Stimulated activated effector memory CD8-positive, alpha-beta T cell treated with anti-CD3 and anti-CD28 coated beads, Interleukin-12 subunit alpha, Interleukin-12 subunit beta, amount 100 ng/mL, for 72 hours (primary cell): ENCODE measurements around the gene B3GALNT2.
"Not testable (repeated sequence)": the region's sequence is repeated elsewhere in the genome, so short reads cannot be mapped to it uniquely, and the experiment has no call there.

Experiments used
- ATAC-seq: fragments of 150-1000 bp; cut with Tn5 transposase; 2 replicates; pipeline ENCODE4 v1.10.0; 2021
- DNase-seq, 2 donors: peaks; one replicate each; pipeline ENCODE4 v3.0.0; 2021 to 2022; ENCODE audit warnings: low spot score in 2 of 2
- H3K27ac Mint-ChIP-seq: one replicate; pipeline ENCODE4 v1.8.0; 2022; ENCODE audit warnings: mild to moderate bottlenecking, mixed read lengths
- H3K36me3 Mint-ChIP-seq: one replicate; pipeline ENCODE4 v1.8.0; 2022; ENCODE audit warnings: mild to moderate bottlenecking, mixed read lengths
- H3K4me1 Mint-ChIP-seq: one replicate; pipeline ENCODE4 v1.8.0; 2022; ENCODE audit warnings: mixed read lengths
- H3K4me3 Mint-ChIP-seq: one replicate; pipeline ENCODE4 v1.8.0; 2022; ENCODE audit warnings: mild to moderate bottlenecking, mixed read lengths
- H3K9me3 Mint-ChIP-seq: one replicate; pipeline ENCODE4 v1.8.0; 2022; ENCODE audit warnings: mixed read lengths

Gene B3GALNT2

GRCh38 chr1:235483090-235483489 is 21.2 kb downstream of the B3GALNT2 start:
- Mint-ChIP-seq H3K4me1 (no peaks in the 10 kb centered on the region), H3K9me3 (no peaks in the 10 kb centered on the region), H3K27ac (no peak overlapping the region), H3K36me3 (peaks cover 51% of the 10 kb centered on the region), H3K4me3 (no peak overlapping the region)
- DNase-seq (no peak), ATAC-seq (no peak)

GRCh38 chr1:235473806-235474205 is 30.4 kb downstream of the B3GALNT2 start:
- H3K9me3 Mint-ChIP-seq: no peaks in the 10 kb centered on the region
- ATAC-seq (no peak), DNase-seq (no peak)
- H3K27ac Mint-ChIP-seq: no peak overlapping the region
- H3K4me1 Mint-ChIP-seq: no peaks in the 10 kb centered on the region
- no peak overlapping the region for H3K4me3 Mint-ChIP-seq
- peaks cover 43% of the 10 kb centered on the region for H3K36me3 Mint-ChIP-seq

GRCh38 chr1:235470741-235471439 is 33.4 kb downstream of the B3GALNT2 start:
- Mint-ChIP-seq H3K4me3 (no peak overlapping the region), H3K36me3 (peaks cover 27% of the 10 kb centered on the region), H3K9me3 (no peaks in the 10 kb centered on the region), H3K4me1 (no peaks in the 10 kb centered on the region), H3K27ac (no peak overlapping the region)
- ATAC-seq (no peak), DNase-seq (no peak)

- H3K4me1 Mint-ChIP-seq, H3K9me3 Mint-ChIP-seq, DNase-seq, H3K27ac Mint-ChIP-seq, H3K4me3 Mint-ChIP-seq, ATAC-seq: not testable (repeated sequence)
- H3K36me3 Mint-ChIP-seq: peaks cover 27% of the 10 kb centered on the region
Observed at GRCh38 chr1:235469897-235470296, 34.4 kb downstream of the B3GALNT2 start.

- peaks cover 27% of the 10 kb centered on the region for H3K36me3 Mint-ChIP-seq
- no peak overlapping the region for H3K4me3 Mint-ChIP-seq
- ATAC-seq: no peak
- no peak overlapping the region for H3K27ac Mint-ChIP-seq
- DNase-seq: no peak
- H3K9me3 Mint-ChIP-seq: no peaks in the 10 kb centered on the region
- H3K4me1 Mint-ChIP-seq: no peaks in the 10 kb centered on the region
Observed at GRCh38 chr1:235468970-235469369, 35.3 kb downstream of the B3GALNT2 start.

- Mint-ChIP-seq H3K9me3 (no peaks in the 10 kb centered on the region), H3K27ac (no peak overlapping the region), H3K4me1 (no peaks in the 10 kb centered on the region), H3K36me3 (peaks cover 27% of the 10 kb centered on the region), H3K4me3 (no peak overlapping the region)
- ATAC-seq: no peak
- DNase-seq: no peak
Observed at GRCh38 chr1:235468004-235468403, 36.2 kb downstream of the B3GALNT2 start.

DNA sequence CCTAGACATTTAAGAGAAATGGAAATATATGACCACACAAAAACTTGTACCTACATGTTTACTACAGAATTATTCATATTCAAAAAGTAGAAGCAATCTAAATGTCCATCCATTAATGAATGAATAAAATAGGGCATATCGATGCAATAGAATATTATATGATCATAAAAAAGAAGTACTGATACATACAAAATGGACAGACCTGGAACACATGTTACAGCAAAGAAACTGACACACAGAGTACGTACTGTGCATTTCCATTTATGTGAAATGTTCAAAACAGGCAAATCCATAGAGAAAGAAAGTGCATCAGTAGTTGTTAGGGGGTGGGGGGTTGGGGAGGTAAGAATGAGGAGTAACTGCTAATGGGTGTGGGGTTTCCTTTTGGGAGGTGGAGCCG is 39.2 kb downstream of the B3GALNT2 start:
- Mint-ChIP-seq H3K27ac (no peak overlapping the region), H3K4me3 (no peak overlapping the region), H3K36me3 (peaks cover 14% of the 10 kb centered on the region), H3K4me1 (peaks cover 7% of the 10 kb centered on the region), H3K9me3 (no peaks in the 10 kb centered on the region)
- DNase-seq (no peak), ATAC-seq (no peak)

- H3K9me3 Mint-ChIP-seq, ATAC-seq, H3K36me3 Mint-ChIP-seq, H3K4me1 Mint-ChIP-seq, H3K27ac Mint-ChIP-seq, H3K4me3 Mint-ChIP-seq, DNase-seq: not testable (repeated sequence)
Observed at GRCh38 chr1:235462832-235463231, 41.4 kb downstream of the B3GALNT2 start.

DNA sequence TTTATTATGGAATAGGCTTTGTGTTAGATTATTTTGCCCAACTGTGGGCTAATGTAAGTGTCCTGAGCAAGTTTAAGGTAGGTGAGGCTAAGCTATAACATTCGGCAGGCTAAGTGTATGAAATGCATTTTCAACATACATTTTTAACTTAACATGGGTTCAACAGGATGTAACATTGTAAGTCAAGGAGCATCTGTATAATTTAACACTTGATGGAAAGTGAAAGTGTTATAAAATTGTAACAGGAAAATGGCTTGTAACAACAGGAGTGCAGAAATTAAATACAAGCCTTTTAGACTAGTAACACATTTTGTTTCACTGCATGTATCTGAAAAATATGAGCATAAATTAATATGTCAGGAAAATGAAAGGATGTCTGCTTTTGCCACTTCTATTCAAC is 42.3 kb downstream of the B3GALNT2 start:
- Mint-ChIP-seq H3K4me1 (peaks cover 7% of the 10 kb centered on the region), H3K27ac (peak overlapping the region; percentile 57), H3K4me3 (no peak overlapping the region), H3K36me3 (peaks cover 5% of the 10 kb centered on the region), H3K9me3 (no peaks in the 10 kb centered on the region)
- ATAC-seq (no peak), DNase-seq (no peak)

DNA sequence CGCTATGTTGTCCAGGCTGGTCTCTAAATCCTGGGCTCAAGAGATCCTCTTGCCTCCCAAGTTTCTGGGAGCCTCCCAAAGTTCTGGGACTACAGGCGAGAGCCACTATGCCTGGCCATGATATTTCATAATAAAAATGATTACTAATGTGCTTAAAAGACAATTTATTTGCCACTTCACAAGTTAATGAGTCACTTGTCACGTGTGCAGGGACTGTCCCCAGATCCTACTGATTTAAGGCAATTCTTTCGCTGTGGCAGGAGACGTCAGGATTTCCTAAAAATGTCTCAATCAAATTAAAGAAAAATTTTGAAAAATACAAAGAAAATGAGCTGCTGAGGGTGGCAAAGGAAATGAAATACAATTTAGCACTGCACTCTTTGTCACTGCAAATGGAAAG is 43.5 kb downstream of the B3GALNT2 start:
- DNase-seq: no peak
- no peaks in the 10 kb centered on the region for H3K9me3 Mint-ChIP-seq
- H3K27ac Mint-ChIP-seq: no peak overlapping the region
- peaks cover 7% of the 10 kb centered on the region for H3K4me1 Mint-ChIP-seq
- no peak for ATAC-seq
- H3K36me3 Mint-ChIP-seq: no peaks in the 10 kb centered on the region
- H3K4me3 Mint-ChIP-seq: no peak overlapping the region

DNA sequence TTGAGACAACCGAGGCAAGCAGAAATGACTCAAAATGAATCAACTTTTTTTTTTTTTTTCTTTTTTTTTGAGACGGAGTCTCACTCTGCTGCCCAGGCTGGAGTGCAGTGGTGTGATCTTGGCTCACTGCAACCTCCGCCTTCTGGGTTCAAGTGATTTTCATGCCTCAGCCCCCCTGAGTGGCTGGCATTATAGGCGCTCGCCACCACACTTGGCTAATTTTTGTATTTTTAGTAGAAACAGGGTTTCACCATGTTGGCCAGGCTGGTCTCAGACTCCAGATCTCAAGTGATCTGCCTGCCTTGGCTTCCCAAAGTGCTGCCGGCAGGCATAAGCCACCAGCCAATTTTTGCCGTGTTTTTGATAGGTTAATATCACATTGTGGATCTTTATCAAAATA is 46.4 kb downstream of the B3GALNT2 start:
- DNase-seq, ATAC-seq, H3K9me3 Mint-ChIP-seq, H3K4me3 Mint-ChIP-seq, H3K36me3 Mint-ChIP-seq, H3K27ac Mint-ChIP-seq, H3K4me1 Mint-ChIP-seq: not testable (repeated sequence)

- H3K4me3 Mint-ChIP-seq: no peak overlapping the region
- ATAC-seq: no peak
- no peaks in the 10 kb centered on the region for H3K4me1 Mint-ChIP-seq
- DNase-seq: no peak
- H3K27ac Mint-ChIP-seq: no peak overlapping the region
- peaks cover 29% of the 10 kb centered on the region for H3K36me3 Mint-ChIP-seq
- no peaks in the 10 kb centered on the region for H3K9me3 Mint-ChIP-seq
Observed at GRCh38 chr1:235455823-235456222, 48.4 kb downstream of the B3GALNT2 start.

GRCh38 chr1:235455097-235455496 is 49.2 kb downstream of the B3GALNT2 start:
- Mint-ChIP-seq H3K27ac (no peak overlapping the region), H3K36me3 (peaks cover 36% of the 10 kb centered on the region), H3K9me3 (no peaks in the 10 kb centered on the region), H3K4me3 (no peak overlapping the region), H3K4me1 (no peaks in the 10 kb centered on the region)
- DNase-seq (no peak), ATAC-seq (no peak)

DNA sequence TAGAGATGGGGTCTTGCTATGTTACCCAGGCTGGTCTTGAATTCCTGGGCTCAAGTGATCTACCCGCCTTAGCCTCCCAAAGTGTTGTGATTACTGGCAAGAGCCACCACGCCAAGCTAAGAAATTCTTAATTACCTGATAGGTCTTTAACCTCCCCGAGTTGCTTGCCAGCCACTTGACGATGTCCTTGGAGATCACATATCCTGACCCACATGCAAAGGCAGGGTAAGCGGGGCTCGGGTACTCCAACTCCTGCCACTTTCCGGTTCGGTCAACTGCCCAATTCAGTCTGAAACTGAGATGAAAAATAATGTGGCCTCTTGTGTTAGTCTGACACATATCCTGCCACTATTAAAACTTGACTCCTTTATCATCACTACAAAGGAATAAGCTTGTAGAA is 50.2 kb downstream of the B3GALNT2 start:
- Mint-ChIP-seq H3K4me3 (no peak overlapping the region), H3K27ac (no peak overlapping the region), H3K36me3 (peaks cover 46% of the 10 kb centered on the region), H3K9me3 (no peaks in the 10 kb centered on the region), H3K4me1 (no peaks in the 10 kb centered on the region)
- ATAC-seq: no peak
- DNase-seq: no peak

DNA sequence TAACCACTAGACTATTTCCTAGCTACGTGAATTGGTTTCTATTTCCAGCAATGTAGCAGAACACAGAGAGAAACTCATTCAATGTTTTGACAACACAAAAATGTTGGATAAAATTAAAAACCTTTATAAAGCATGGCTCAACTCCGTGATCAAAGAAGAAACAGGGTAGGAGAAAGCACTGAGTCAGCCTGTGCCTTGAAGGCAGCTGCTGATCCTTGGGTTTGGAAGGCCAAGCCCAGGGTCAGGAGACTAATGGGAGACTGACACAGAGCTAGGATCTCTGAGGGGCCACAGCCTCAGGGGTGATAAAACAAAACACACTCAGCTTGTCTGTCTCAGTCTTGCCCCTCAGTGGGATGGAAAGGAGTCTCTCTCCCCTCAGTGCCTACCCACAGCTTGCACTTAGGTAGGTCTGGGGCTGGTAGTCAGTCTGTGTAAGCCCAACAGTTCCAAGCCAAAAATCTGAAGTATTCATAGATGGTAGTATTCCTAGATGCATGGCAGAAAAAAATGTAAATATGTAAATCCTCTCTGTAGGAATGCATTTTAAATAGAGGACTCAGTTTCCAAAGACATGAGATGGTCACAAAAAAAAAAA is 53.3 kb downstream of the B3GALNT2 start:
- Mint-ChIP-seq H3K4me3 (no peak overlapping the region), H3K36me3 (peaks cover 77% of the 10 kb centered on the region), H3K27ac (peak overlapping the region; percentile 56)

GRCh38 chr1:235450433-235450832 is 53.8 kb downstream of the B3GALNT2 start:
- H3K27ac Mint-ChIP-seq: peak overlapping the region; percentile 56
- no peaks in the 10 kb centered on the region for H3K9me3 Mint-ChIP-seq
- H3K36me3 Mint-ChIP-seq: peaks cover 82% of the 10 kb centered on the region
- no peak overlapping the region for H3K4me3 Mint-ChIP-seq
- no peak for DNase-seq
- no peaks in the 10 kb centered on the region for H3K4me1 Mint-ChIP-seq
- no peak for ATAC-seq

More for the DNA sequence above, 53.3 kb downstream of the B3GALNT2 start:
- Mint-ChIP-seq H3K9me3 (no peaks in the 10 kb centered on the region), H3K4me1 (no peaks in the 10 kb centered on the region)
- DNase-seq (no peak), ATAC-seq (no peak)
